IgD-negative memory B cell (primary cell): ENCODE results near the gene HIRA. TPM values are rescaled to one million over a fixed set of nuclear protein-coding genes. Genes with fewer than 3 reads are reported as not detected.

ENCODE experiments used
- polyA plus RNA-seq: library from polyadenylated mRNA; unstranded; fragments of 300-500 nt; fragmentation: Illumina TruSeq; gene quantifications from one replicate; pipeline ENCODE4 v1.2.3, GENCODE V29; 2021

HIRA gene
- polyA plus RNA-seq, 1 donor from 2014 or later = 6.3 TPM

Other genes with a start within 250 kb of the HIRA start
- 1.3 TPM for gene CLTCL1, start 140.0 kb downstream of the HIRA start, polyA plus RNA-seq
- 75.6 TPM for gene MRPL40, start 812 bp upstream of the HIRA start, polyA plus RNA-seq
- gene C22orf39, start 16.0 kb upstream of the HIRA start, polyA plus RNA-seq = 49.6 TPM
- 52.1 TPM for gene UFD1, start 47.5 kb upstream of the HIRA start, polyA plus RNA-seq
- gene CDC45, start 48.2 kb upstream of the HIRA start, polyA plus RNA-seq = 0.39 TPM
- gene CLDN5, start 92.7 kb upstream of the HIRA start, polyA plus RNA-seq = 0.79 TPM